Measurements from ENCODE around the gene PRR23B. TPM values are rescaled to one million over a fixed set of nuclear protein-coding genes. Genes with fewer than 3 reads are reported as not detected.

The PRR23B gene
- total and polyA plus RNA-seq, 4 donors: not detected

GRCh38 chr3:139020036-139020867 lies 474 bp downstream of the PRR23B start:
- DNase-seq (ENCODE audit: low read depth in 4 of 6, low spot score in 6 of 6): no peak
- Histone ChIP-seq H3K4me1 (ENCODE audit: control insufficient read depth, insufficient read depth, low read length) (no peaks in the 10 kb centered on the region), H3K4me3 (ENCODE audit: low read depth, low read length) (no peak overlapping the region), H3K9me3 (ENCODE audit: control insufficient read depth, insufficient read depth, low read length) (no peaks in the 10 kb centered on the region), H3K27me3 (ENCODE audit: control insufficient read depth, insufficient read depth, low read length) (peaks cover 2% of the 10 kb centered on the region), H3K36me3 (ENCODE audit: control insufficient read depth, insufficient read depth, low read length) (no peaks in the 10 kb centered on the region), H3K27ac (ENCODE audit: low read depth, low read length) (no peak overlapping the region)
- 56% methylated on average over 81 of the region's 81 CpGs for WGBS (ENCODE audit: insufficient coverage)

- no peak overlapping the region for H3K27ac ChIP-seq (ENCODE audit: low read depth, low read length)
- peaks cover 2% of the 10 kb centered on the region for H3K9me3 ChIP-seq (ENCODE audit: control insufficient read depth, insufficient read depth, low read length)
- H3K4me1 ChIP-seq (ENCODE audit: control insufficient read depth, insufficient read depth, low read length): no peaks in the 10 kb centered on the region
- peaks cover 2% of the 10 kb centered on the region for H3K27me3 ChIP-seq (ENCODE audit: control insufficient read depth, insufficient read depth, low read length)
- H3K36me3 ChIP-seq (ENCODE audit: control insufficient read depth, insufficient read depth, low read length): no peaks in the 10 kb centered on the region
- WGBS (ENCODE audit: insufficient coverage): 33% methylated on average over 1 of the region's 3 CpGs
- H3K4me3 ChIP-seq (ENCODE audit: low read depth, low read length): no peak overlapping the region
- DNase-seq (ENCODE audit: low read depth in 4 of 6, low spot score in 6 of 6): no peak
Measured at GRCh38 chr3:139016430-139017048, 4.2 kb downstream of the PRR23B start.

- H3K36me3 ChIP-seq (ENCODE audit: control insufficient read depth, insufficient read depth, low read length): no peaks in the 10 kb centered on the region
- WGBS (ENCODE audit: insufficient coverage): 72% methylated on average over 58 of the region's 60 CpGs
- H3K9me3 ChIP-seq (ENCODE audit: control insufficient read depth, insufficient read depth, low read length): peaks cover 3% of the 10 kb centered on the region
- H3K27me3 ChIP-seq (ENCODE audit: control insufficient read depth, insufficient read depth, low read length): no peaks in the 10 kb centered on the region
- no peak for DNase-seq (ENCODE audit: low read depth in 4 of 6, low spot score in 6 of 6)
- no peaks in the 10 kb centered on the region for H3K4me1 ChIP-seq (ENCODE audit: control insufficient read depth, insufficient read depth, low read length)
- no peak within 1 kb of the TSS for H3K27ac ChIP-seq (ENCODE audit: low read depth, low read length)
- no peak within 1 kb of the TSS for H3K4me3 ChIP-seq (ENCODE audit: low read depth, low read length)
Measured at GRCh38 chr3:139006051-139006716, 14.5 kb downstream of the PRR23B start, which contains the start of gene PRR23A. Gene PRR23A (minus strand): TSS chr3:139006268. CDS start chr3:139006268, 0 bp downstream.

GRCh38 chr3:139005356-139005993 lies 15.3 kb downstream of the PRR23B start:
- H3K27me3 ChIP-seq (ENCODE audit: control insufficient read depth, insufficient read depth, low read length): no peaks in the 10 kb centered on the region
- DNase-seq (ENCODE audit: low read depth in 4 of 6, low spot score in 6 of 6): no peak
- peaks cover 3% of the 10 kb centered on the region for H3K9me3 ChIP-seq (ENCODE audit: control insufficient read depth, insufficient read depth, low read length)
- H3K4me3 ChIP-seq (ENCODE audit: low read depth, low read length): no peak overlapping the region
- 80% methylated on average over 40 of the region's 45 CpGs for WGBS (ENCODE audit: insufficient coverage)
- no peak overlapping the region for H3K27ac ChIP-seq (ENCODE audit: low read depth, low read length)
- H3K36me3 ChIP-seq (ENCODE audit: control insufficient read depth, insufficient read depth, low read length): no peaks in the 10 kb centered on the region
- no peaks in the 10 kb centered on the region for H3K4me1 ChIP-seq (ENCODE audit: control insufficient read depth, insufficient read depth, low read length)

- no peak overlapping the region for H3K4me3 ChIP-seq (ENCODE audit: low read depth, low read length)
- no CpG with 5 or more reads among the region's 1 CpG for WGBS (ENCODE audit: insufficient coverage)
- no peak for DNase-seq (ENCODE audit: low read depth in 4 of 6, low spot score in 6 of 6)
Measured at GRCh38 chr3:138995706-138996105, 25.0 kb downstream of the PRR23B start.

GRCh38 chr3:138987181-138987580 lies 33.5 kb downstream of the PRR23B start:
- DNase-seq (ENCODE audit: low read depth in 4 of 6, low spot score in 6 of 6): no peak
- H3K36me3 ChIP-seq (ENCODE audit: control insufficient read depth, insufficient read depth, low read length): no peaks in the 10 kb centered on the region
- H3K9me3 ChIP-seq (ENCODE audit: control insufficient read depth, insufficient read depth, low read length): no peaks in the 10 kb centered on the region
- no peak overlapping the region for H3K4me3 ChIP-seq (ENCODE audit: low read depth, low read length)
- 83% methylated on average over 1 of the region's 2 CpGs for WGBS (ENCODE audit: insufficient coverage)
- H3K27ac ChIP-seq (ENCODE audit: low read depth, low read length): no peak overlapping the region
- peaks cover 2% of the 10 kb centered on the region for H3K27me3 ChIP-seq (ENCODE audit: control insufficient read depth, insufficient read depth, low read length)
- peaks cover 16% of the 10 kb centered on the region for H3K4me1 ChIP-seq (ENCODE audit: control insufficient read depth, insufficient read depth, low read length)

More at GRCh38 chr3:138995706-138996105, 25.0 kb downstream of the PRR23B start:
- H3K27ac ChIP-seq (ENCODE audit: low read depth, low read length): no peak overlapping the region
- H3K4me1 ChIP-seq (ENCODE audit: control insufficient read depth, insufficient read depth, low read length): no peaks in the 10 kb centered on the region
- no peaks in the 10 kb centered on the region for H3K36me3 ChIP-seq (ENCODE audit: control insufficient read depth, insufficient read depth, low read length)
- no peaks in the 10 kb centered on the region for H3K9me3 ChIP-seq (ENCODE audit: control insufficient read depth, insufficient read depth, low read length)
- no peaks in the 10 kb centered on the region for H3K27me3 ChIP-seq (ENCODE audit: control insufficient read depth, insufficient read depth, low read length)

GRCh38 chr3:138985932-138986331 lies 34.8 kb downstream of the PRR23B start:
- 27% methylated on average over 1 of the region's 4 CpGs for WGBS (ENCODE audit: insufficient coverage)
- Histone ChIP-seq H3K4me3 (ENCODE audit: low read depth, low read length) (no peak overlapping the region), H3K27ac (ENCODE audit: low read depth, low read length) (no peak overlapping the region), H3K4me1 (ENCODE audit: control insufficient read depth, insufficient read depth, low read length) (peaks cover 16% of the 10 kb centered on the region), H3K27me3 (ENCODE audit: control insufficient read depth, insufficient read depth, low read length) (peaks cover 2% of the 10 kb centered on the region), H3K9me3 (ENCODE audit: control insufficient read depth, insufficient read depth, low read length) (no peaks in the 10 kb centered on the region), H3K36me3 (ENCODE audit: control insufficient read depth, insufficient read depth, low read length) (no peaks in the 10 kb centered on the region)
- DNase-seq (ENCODE audit: low read depth in 4 of 6, low spot score in 6 of 6): peak; percentile 26 to 80 (median 48)

- Histone ChIP-seq H3K9me3 (ENCODE audit: control insufficient read depth, insufficient read depth, low read length) (no peaks in the 10 kb centered on the region), H3K4me3 (ENCODE audit: low read depth, low read length) (no peak overlapping the region), H3K27me3 (ENCODE audit: control insufficient read depth, insufficient read depth, low read length) (peaks cover 2% of the 10 kb centered on the region), H3K27ac (ENCODE audit: low read depth, low read length) (no peak overlapping the region), H3K4me1 (ENCODE audit: control insufficient read depth, insufficient read depth, low read length) (peaks cover 18% of the 10 kb centered on the region), H3K36me3 (ENCODE audit: control insufficient read depth, insufficient read depth, low read length) (no peaks in the 10 kb centered on the region)
- no peak for DNase-seq (ENCODE audit: low read depth in 4 of 6, low spot score in 6 of 6)
- WGBS (ENCODE audit: insufficient coverage): no CpG with 5 or more reads among the region's 3 CpGs
Measured at GRCh38 chr3:138984816-138985215, 35.9 kb downstream of the PRR23B start.

GRCh38 chr3:138976047-138976446 lies 44.7 kb downstream of the PRR23B start:
- Histone ChIP-seq H3K27ac (ENCODE audit: low read depth, low read length) (no peak overlapping the region), H3K36me3 (ENCODE audit: control insufficient read depth, insufficient read depth, low read length) (no peaks in the 10 kb centered on the region), H3K4me3 (ENCODE audit: low read depth, low read length) (no peak overlapping the region), H3K4me1 (ENCODE audit: control insufficient read depth, insufficient read depth, low read length) (peaks cover 7% of the 10 kb centered on the region), H3K27me3 (ENCODE audit: control insufficient read depth, insufficient read depth, low read length) (peaks cover 1% of the 10 kb centered on the region), H3K9me3 (ENCODE audit: control insufficient read depth, insufficient read depth, low read length) (no peaks in the 10 kb centered on the region)
- no peak for DNase-seq (ENCODE audit: low read depth in 4 of 6, low spot score in 6 of 6)

Measured in spinal cord (tissue), 10 donors.